COLO829 (cell line): ENCODE data around the gene PAFAH1B1.
"Not testable (repeated sequence)": the region's sequence is repeated elsewhere in the genome, so short reads cannot be mapped to it uniquely, and the experiment has no call there.

Experiments used
- DNase-seq: peaks from one replicate; pipeline ENCODE4 v3.0.0; 2012; ENCODE audit warnings: low spot score

PAFAH1B1 gene

GRCh38 chr17:2635675-2636074 is 42.2 kb downstream of the PAFAH1B1 start:
- DNase-seq = no peak

GRCh38 chr17:2636169-2636930 is 42.9 kb downstream of the PAFAH1B1 start:
- DNase-seq = no peak

GRCh38 chr17:2637422-2637821 is 44.0 kb downstream of the PAFAH1B1 start:
- DNase-seq = no peak

DNA sequence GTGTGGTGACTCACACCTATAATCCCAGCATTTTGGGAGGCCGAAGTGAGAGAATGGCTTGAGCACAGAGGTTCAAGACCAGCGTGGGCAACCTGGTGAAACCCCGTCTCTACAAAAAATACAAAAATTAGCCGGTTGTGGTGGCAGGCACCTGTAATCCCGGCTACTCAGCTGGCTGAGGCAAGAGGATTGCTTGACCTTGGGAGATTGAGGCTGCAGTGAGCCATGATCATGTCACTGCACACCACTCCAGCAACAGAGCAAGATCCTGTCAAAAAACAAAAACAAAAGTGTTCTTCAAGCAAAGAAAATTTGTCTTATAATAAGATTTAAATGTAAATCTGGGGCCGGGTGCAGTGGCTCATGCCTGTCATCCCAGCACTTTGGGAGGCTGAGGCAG is 51.5 kb downstream of the PAFAH1B1 start:
- no peak for DNase-seq

DNA sequence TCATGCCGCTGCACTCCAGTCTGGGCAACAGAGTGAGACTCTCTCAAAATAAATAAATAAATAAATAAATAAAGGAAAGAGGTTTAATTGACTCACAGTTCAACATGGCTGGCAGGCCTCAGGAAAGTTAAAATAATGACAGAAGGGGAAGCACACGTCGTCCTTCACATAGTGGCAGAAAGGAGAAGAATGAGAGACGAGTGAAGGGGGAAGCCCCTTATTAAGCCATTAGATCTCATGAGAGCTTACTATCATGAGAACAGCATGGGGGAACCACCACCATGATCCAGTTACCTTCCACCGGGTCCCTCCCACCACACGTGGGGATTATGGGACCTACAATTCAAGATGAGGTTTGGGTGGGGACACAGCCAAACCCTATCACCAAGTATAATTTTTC is 54.5 kb downstream of the PAFAH1B1 start:
- no peak for DNase-seq

DNA sequence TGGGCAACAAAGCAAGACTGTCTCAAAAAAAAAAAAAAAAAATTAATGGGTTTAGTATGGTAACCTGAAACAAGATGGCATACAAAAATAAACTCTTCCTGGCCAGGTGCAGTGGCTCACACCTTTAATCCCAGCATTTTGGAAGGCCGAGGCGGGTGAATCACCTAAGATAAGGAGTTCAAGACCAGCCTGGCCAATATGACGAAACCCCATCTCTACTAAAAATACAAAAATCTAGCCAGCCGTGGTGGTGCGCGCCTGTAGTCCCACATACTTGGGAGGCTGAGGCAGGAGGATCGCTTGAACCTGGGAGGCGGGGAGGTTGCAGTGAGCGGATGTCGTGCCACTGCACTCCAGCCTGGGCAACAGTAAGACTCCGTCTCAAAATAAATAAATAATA is 55.7 kb downstream of the PAFAH1B1 start:
- no peak for DNase-seq

GRCh38 chr17:2652911-2653310 is 59.5 kb downstream of the PAFAH1B1 start:
- not testable (repeated sequence) for DNase-seq

- no peak for DNase-seq
Observed at GRCh38 chr17:2655546-2655945, 62.1 kb downstream of the PAFAH1B1 start.

- DNase-seq = no peak
Observed at GRCh38 chr17:2656283-2656682, 62.8 kb downstream of the PAFAH1B1 start.

DNA sequence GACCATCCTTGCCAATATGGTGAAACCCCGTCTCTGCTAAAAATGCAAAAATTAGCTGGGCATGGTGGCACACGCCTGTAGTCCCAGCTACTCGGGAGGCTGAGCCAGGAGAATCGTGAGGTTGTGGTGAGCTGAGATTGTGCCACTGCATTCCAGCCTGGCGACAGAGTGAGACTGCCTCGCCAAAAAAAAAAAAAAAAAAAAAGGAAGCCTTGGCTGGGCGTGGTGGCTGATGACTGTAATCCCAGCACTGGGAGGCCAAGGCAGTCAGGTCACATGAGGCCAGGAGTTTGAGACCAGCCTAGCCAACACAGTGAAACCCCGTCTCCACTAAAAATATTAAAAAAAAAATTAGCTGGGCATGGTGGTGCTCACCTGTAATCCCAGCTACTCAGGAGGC is 65.9 kb downstream of the PAFAH1B1 start:
- not testable (repeated sequence) for DNase-seq

DNA sequence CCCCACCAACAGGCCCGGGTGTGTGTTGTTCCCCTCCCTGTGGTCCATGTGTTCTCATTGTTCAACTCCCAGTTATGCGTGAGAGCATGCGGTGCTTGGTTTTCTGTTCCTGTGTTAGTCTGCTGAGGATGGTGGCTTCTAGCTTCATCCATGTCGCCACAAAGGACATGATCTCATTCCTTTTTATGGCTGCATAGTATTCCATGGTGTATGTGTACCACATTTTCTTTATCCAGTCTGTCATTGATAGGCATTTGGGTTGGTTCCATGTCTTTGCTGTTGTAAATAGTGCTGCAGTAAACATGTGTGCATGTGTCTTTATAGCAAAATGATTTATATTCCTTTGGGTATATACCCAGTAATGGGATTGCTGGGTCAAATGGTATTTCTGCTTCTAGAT is 67.0 kb downstream of the PAFAH1B1 start:
- DNase-seq = not testable (repeated sequence)

- no peak for DNase-seq
Observed at GRCh38 chr17:2672026-2672425, 78.6 kb downstream of the PAFAH1B1 start.

- not testable (repeated sequence) for DNase-seq
Observed at GRCh38 chr17:2679247-2679646, 85.8 kb downstream of the PAFAH1B1 start.

DNA sequence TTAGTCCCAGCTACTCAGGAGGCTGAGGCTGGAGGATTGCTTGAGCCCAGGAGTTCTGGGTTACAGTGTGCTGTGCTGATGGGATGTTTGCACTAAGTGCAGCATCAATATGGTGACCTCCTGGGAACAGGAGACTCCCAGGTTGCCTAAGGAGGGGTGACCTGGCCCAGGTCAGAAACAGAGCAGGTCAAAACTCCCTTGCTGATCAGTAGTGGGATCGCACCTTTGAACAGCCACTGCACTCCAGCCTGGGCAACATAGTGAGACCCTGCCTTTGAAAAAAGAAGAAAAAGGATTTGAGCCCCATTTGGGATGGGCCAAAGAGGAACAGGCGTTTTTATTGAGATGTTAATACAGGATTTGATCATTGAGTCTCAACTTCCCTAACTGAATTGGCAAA is 87.5 kb downstream of the PAFAH1B1 start:
- DNase-seq = no peak

GRCh38 chr17:2681650-2682049 is 88.2 kb downstream of the PAFAH1B1 start:
- no peak for DNase-seq

DNA sequence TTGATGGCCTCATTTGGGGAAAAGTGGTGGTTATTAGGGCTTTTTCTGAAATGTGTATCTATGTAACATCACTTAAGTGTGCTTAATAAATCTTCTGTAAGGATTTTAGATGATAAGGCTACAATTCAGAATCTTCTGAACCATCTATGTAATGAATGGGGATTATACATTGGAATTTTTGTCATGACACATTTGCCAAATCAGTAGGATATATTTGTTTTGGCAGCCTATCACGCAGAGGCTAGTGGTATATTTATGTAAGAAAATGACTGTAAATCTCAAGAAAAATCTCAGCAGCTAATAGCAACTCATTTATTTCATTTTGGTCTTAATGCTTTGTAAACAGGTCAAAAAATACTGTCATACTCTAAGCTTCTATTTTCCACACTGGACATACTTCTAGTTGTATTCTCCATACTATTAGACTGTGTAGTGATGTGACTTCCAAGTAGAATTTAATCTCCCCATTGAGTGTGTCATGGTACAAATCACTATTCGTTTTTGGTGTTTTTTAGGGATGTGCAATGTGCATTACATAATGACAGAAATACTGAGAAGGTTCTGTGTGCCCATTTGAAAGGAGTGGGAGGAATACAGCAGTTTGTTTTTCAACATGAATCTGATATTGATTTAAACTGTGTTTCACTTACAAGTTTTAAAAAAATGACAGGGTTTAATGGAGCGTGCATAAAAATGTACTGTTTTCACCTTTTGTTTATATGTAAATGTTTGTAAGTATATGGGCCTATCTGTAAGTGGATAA is 88.9 kb downstream of the PAFAH1B1 start:
- no peak for DNase-seq

GRCh38 chr17:2683912-2684311 is 90.5 kb downstream of the PAFAH1B1 start:
- DNase-seq = no peak

DNA sequence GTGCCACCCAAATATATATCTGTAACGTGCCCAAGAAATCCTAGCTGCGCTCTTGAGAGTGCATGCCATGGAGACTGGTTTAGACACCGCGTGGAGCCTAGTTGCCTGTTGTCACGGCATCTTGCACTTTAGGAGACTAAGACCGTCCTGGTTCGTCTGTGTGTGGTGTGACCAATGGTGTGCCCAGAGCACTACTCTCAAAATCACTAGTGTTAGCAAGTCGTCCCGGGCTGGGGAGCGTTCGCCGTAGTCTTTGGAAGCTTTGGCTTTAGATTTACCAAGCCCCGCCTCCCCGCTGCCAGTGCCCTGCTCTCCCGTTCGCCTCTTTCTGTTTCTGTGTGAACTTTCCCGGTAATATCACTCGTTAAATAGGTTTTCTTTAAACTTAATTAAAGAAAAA is 91.1 kb downstream of the PAFAH1B1 start:
- no peak for DNase-seq

DNA sequence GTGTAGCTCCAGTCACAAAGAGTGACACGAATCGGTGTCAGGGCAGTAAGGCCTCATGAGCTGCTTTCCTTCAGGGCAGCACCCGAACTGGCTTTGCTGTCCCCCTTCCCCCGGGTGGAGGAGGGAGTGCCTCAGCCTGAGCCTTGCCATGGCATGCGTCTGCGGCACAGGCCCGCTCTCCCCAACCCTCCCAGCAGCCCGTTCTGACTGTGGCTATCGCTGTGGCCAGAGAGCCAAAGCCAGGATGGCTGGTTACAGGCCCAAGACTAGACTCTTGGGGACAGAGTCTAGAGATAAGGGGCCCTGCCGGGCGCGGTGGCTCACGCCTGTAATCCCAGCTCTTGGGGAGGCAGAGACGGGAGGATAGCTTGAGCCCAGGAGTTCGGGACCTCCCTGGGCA is 92.2 kb downstream of the PAFAH1B1 start:
- DNase-seq = no peak

DNA sequence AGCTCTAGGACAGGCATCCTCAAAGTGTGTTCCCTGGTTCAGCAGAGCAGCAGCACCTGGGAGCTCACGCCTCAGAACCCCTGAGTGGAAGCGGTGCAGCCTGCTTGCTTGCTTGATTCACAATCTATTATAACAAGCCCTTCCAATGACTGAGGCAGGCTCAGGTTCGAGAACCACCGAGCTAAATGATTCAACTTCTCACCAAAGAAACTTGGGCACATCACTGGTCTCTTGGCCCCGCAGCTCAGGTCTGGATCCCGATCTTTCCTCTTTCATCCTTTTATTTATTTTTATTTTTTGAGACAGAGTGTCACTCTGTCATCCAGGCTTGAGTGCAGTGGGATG is 93.6 kb downstream of the PAFAH1B1 start:
- no peak for DNase-seq

- DNase-seq = no peak
Observed at GRCh38 chr17:2688351-2689342, 95.2 kb downstream of the PAFAH1B1 start.

GRCh38 chr17:2689411-2690164 is 96.1 kb downstream of the PAFAH1B1 start:
- DNase-seq = no peak
